Cardiac muscle cell (in vitro differentiated cells and primary cell): Measurements from ENCODE around the gene HIVEP1. TPM values are rescaled to one million over a fixed set of nuclear protein-coding genes. Genes with fewer than 3 reads are reported as not detected.

ENCODE experiments used
- DNase-seq, 2 donors: peaks; one replicate each; pipeline versions ENCODE4 v3.0.0 to v3.0.0-alpha.2; 2010 to 2017; ENCODE audit warnings: low read depth in 1 of 2, low spot score in 1 of 2
- H3K27ac ChIP-seq: fragments of 200-600 bp; sonication (generic); 2 replicates; pipeline ENCODE4 v1.5.1; 2016
- H3K27me3 ChIP-seq: fragments of 200-600 bp; sonication (generic); 2 replicates; pipeline ENCODE4 v1.6.0; 2016; ENCODE audit warnings: control low read depth
- H3K36me3 ChIP-seq: fragments of 200-600 bp; sonication (generic); 2 replicates; pipeline ENCODE4 v1.5.1; 2016; ENCODE audit warnings: control low read depth
- H3K4me1 ChIP-seq: fragments of 200-600 bp; sonication (generic); 2 replicates; pipeline ENCODE4 v1.8.1; 2017; ENCODE audit warnings: low read depth, mild to moderate bottlenecking, mixed run types
- H3K4me3 ChIP-seq: fragments of 200-600 bp; sonication (generic); 2 replicates; pipeline ENCODE4 v1.5.1; 2016; ENCODE audit warnings: mild to moderate bottlenecking
- H3K9me3 ChIP-seq: fragments of 200-600 bp; sonication (generic); 2 replicates; pipeline ENCODE4 v1.5.1; 2017; ENCODE audit warnings: low read depth, mild to moderate bottlenecking, control low read depth
- CTCF ChIP-seq: IDR thresholded peaks from 2 replicates; pipeline ENCODE4 v1.5.1; 2012; ENCODE audit warnings: low read depth, mild to moderate bottlenecking, low read length
- polyA plus RNA-seq: library from polyadenylated mRNA; unstranded; fragments of >200 nt; fragmentation: Nextera tagmentation; extraction: Ambion mirVana; gene quantifications from 2 replicates; pipeline ENCODE4 v1.2.1, GENCODE V29; 2016
- total RNA-seq: library from RNA; depleted of rRNA; stranded (reverse); fragments of >200 nt; gene quantifications from 2 replicates; pipeline ENCODE4 v1.2.3, GENCODE V29; 2016

The HIVEP1 gene
- total and polyA plus RNA-seq, 2 experiments from 2014 or later = 5.3 to 20.0 TPM

- Histone ChIP-seq H3K9me3 (no peaks in the 10 kb centered on the region), H3K27me3 (no peaks in the 10 kb centered on the region), H3K4me1 (no peaks in the 10 kb centered on the region), H3K36me3 (no peaks in the 10 kb centered on the region), H3K27ac (no peak overlapping the region), H3K4me3 (no peak overlapping the region)
- TF ChIP-seq CTCF = no peak
- DNase-seq = no peak
Observed at GRCh38 chr6:12081771-12082170, 69.7 kb downstream of the HIVEP1 start.

DNA sequence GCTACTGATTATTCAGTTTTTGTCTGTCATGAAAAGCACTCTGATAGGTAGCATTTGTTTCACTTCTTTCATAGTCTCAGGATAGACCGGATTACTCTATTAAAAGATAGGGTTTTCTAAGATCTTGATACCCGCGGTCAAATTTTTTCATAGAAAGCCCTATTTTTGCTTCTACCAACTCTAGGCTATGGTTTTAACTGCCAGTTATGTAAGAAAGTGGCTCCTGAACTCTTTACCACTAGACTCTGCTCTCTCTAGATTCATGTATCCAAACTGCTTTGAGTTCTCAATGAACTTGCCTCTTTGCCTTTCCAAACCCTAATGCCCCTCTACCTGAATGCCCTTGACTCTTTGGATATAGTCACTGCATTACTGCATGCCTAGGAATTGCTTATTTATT is 70.3 kb downstream of the HIVEP1 start:
- Histone ChIP-seq H3K4me3 (no peak overlapping the region), H3K36me3 (no peaks in the 10 kb centered on the region), H3K27ac (no peak overlapping the region), H3K4me1 (no peaks in the 10 kb centered on the region), H3K9me3 (no peaks in the 10 kb centered on the region), H3K27me3 (no peaks in the 10 kb centered on the region)
- TF ChIP-seq CTCF = no peak
- no peak for DNase-seq

DNA sequence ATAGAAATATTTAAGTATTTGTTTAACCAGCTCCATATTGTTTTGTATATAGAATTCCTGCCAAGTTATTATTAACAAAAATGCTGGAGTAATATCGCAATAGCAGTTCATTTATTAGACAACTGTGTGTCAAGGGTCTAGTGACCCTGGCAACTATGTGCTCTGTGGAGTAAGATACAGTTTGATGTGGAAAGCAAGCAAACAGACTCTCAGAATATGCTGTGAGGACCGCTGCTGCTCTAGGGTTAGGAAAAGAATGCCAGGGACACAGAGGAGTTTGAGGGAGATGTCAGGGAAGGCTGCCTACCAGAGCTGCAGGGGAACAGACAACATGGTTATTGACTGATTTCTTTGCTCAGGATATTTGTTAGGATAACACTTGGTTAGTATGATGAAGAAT is 71.2 kb downstream of the HIVEP1 start:
- no peaks in the 10 kb centered on the region for H3K4me1 ChIP-seq
- H3K9me3 ChIP-seq = no peaks in the 10 kb centered on the region
- no peak for DNase-seq
- H3K4me3 ChIP-seq = no peak overlapping the region
- no peaks in the 10 kb centered on the region for H3K36me3 ChIP-seq
- H3K27me3 ChIP-seq = no peaks in the 10 kb centered on the region
- TF ChIP-seq CTCF = no peak
- no peak overlapping the region for H3K27ac ChIP-seq

GRCh38 chr6:12083763-12084162 is 71.7 kb downstream of the HIVEP1 start:
- DNase-seq = peak in 1 of 2 donors; percentile 22
- TF ChIP-seq CTCF = no peak
- Histone ChIP-seq H3K27ac (no peak overlapping the region), H3K9me3 (no peaks in the 10 kb centered on the region), H3K27me3 (no peaks in the 10 kb centered on the region), H3K36me3 (no peaks in the 10 kb centered on the region), H3K4me1 (no peaks in the 10 kb centered on the region), H3K4me3 (no peak overlapping the region)

- no peak for TF ChIP-seq CTCF
- H3K4me3 ChIP-seq = no peak overlapping the region
- H3K4me1 ChIP-seq = no peaks in the 10 kb centered on the region
- H3K27me3 ChIP-seq = no peaks in the 10 kb centered on the region
- DNase-seq = no peak
- H3K36me3 ChIP-seq = no peaks in the 10 kb centered on the region
- H3K9me3 ChIP-seq = no peaks in the 10 kb centered on the region
- H3K27ac ChIP-seq = no peak overlapping the region
Observed at GRCh38 chr6:12084681-12085080, 72.6 kb downstream of the HIVEP1 start.

GRCh38 chr6:12088531-12088930 is 76.4 kb downstream of the HIVEP1 start:
- no peak for DNase-seq
- Histone ChIP-seq H3K4me3 (no peak overlapping the region), H3K9me3 (no peaks in the 10 kb centered on the region), H3K36me3 (no peaks in the 10 kb centered on the region), H3K27ac (no peak overlapping the region), H3K27me3 (no peaks in the 10 kb centered on the region), H3K4me1 (no peaks in the 10 kb centered on the region)
- TF ChIP-seq CTCF = no peak
